ENCODE data around the gene ARHGEF7.
A peak's percentile ranks its signal among the peaks of the same experiment; 100 is the strongest.

ARHGEF7 gene

GRCh38 chr13:111156421-111156820 is 41.3 kb downstream of the ARHGEF7 start:
- TF ChIP-seq, protein P1, sequence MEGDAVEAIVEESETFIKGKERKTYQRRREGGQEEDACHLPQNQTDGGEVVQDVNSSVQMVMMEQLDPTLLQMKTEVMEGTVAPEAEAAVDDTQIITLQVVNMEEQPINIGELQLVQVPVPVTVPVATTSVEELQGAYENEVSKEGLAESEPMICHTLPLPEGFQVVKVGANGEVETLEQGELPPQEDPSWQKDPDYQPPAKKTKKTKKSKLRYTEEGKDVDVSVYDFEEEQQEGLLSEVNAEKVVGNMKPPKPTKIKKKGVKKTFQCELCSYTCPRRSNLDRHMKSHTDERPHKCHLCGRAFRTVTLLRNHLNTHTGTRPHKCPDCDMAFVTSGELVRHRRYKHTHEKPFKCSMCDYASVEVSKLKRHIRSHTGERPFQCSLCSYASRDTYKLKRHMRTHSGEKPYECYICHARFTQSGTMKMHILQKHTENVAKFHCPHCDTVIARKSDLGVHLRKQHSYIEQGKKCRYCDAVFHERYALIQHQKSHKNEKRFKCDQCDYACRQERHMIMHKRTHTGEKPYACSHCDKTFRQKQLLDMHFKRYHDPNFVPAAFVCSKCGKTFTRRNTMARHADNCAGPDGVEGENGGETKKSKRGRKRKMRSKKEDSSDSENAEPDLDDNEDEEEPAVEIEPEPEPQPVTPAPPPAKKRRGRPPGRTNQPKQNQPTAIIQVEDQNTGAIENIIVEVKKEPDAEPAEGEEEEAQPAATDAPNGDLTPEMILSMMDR (IDR thresholded peaks at IDR 0.05; ENCODE audit: low read depth, low read length): no peak
- DNase-seq (ENCODE audit: low read depth in 2 of 2): peak; percentile 16 to 18
- no peak overlapping the region for H3K4me3 ChIP-seq (replicated peaks in 1 of 2; ENCODE audit: low read depth in 2 of 2, low read length in 2 of 2)

- no peak overlapping the region for H3K4me3 ChIP-seq (replicated peaks in 1 of 2; ENCODE audit: low read depth in 2 of 2, low read length in 2 of 2)
- TF ChIP-seq, protein P1 (IDR thresholded peaks at IDR 0.05; ENCODE audit: low read depth, low read length): no peak
- DNase-seq (ENCODE audit: low read depth in 2 of 2): peak; percentile 11 to 46
Measured at GRCh38 chr13:111158136-111158805, 43.2 kb downstream of the ARHGEF7 start.

DNA sequence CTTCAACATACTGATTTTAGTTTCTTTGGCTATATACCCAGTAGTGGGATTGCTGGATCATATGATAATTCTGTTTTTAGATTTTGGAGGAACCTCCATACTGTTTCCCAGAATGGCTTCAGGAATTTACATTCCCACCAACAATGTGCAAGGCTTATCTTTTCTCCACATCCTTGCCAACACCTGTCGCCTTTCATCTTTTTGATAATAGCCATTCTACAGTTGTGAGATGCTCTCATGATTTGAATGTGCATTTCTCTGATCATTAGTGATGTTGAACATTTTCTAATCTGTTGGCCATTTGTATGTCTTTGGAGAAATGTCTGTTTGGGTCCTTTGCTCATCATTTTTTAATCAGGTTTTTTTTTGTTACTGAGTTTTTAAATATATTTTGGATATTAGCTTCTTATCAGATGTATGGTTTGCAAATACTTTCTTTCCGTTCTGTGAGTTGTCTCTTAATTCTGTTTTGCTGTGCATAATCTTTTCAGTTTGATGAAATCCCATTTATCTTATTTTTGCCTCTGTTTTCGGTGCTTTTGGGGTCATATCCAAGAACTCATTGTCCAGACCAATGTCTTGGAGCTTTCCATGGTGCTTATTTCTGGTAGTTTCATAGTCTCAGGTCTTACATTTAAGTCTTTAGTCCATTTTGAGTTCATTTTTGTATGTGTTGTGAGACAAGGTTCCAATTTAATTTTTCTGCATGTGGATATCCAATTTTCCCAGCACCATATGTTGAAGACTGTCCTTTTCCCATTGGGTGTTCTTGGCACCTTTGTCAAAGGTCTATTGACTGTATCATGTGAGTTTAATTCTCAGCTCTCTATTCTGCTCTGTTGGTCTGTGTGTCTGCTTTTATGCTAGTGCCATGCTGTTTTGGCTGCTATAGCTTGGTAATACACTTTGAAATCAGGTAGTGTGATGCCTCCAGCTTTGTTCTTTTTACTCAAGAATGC is 44.5 kb downstream of the ARHGEF7 start:
- no peak overlapping the region for H3K4me3 ChIP-seq (replicated peaks in 1 of 2; ENCODE audit: low read depth in 2 of 2, low read length in 2 of 2)
- DNase-seq (ENCODE audit: low read depth in 2 of 2): no peak
- TF ChIP-seq, protein P1 (IDR thresholded peaks at IDR 0.05; ENCODE audit: low read depth, low read length): no peak

DNA sequence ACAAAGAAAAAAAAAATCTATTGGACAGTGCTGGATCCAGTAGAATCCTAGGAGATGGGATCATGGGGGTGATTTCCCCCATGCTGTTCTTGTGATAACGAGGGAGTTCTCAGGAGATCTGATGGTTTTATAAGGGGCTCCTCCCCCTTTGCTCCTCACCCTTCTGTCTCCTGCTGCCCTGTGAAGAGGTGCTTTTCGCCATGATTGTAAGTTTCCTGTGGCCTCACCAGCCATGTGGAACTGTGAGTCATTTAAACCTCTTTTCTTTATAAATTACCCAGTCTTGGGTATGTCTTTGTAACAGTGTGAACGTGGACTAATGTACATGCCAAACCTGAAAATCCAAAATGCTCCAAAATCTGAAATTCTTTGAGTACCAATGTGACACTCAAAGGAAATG is 45.5 kb downstream of the ARHGEF7 start:
- TF ChIP-seq, protein P1 (IDR thresholded peaks at IDR 0.05; ENCODE audit: low read depth, low read length): no peak
- H3K4me3 ChIP-seq (replicated peaks in 1 of 2; ENCODE audit: low read depth in 2 of 2, low read length in 2 of 2): no peak overlapping the region
- DNase-seq (ENCODE audit: low read depth in 2 of 2): no peak

GRCh38 chr13:111161601-111162600 is 46.8 kb downstream of the ARHGEF7 start:
- TF ChIP-seq, protein P1 (IDR thresholded peaks at IDR 0.05; ENCODE audit: low read depth, low read length): no peak
- DNase-seq (ENCODE audit: low read depth in 2 of 2): no peak
- no peak overlapping the region for H3K4me3 ChIP-seq (replicated peaks in 1 of 2; ENCODE audit: low read depth in 2 of 2, low read length in 2 of 2)
